ENCODE results near the gene ZNF215. TPM values are rescaled to one million over a fixed set of nuclear protein-coding genes. Genes with fewer than 3 reads are reported as not detected.
"Not testable (repeated sequence)": the region's sequence is repeated elsewhere in the genome, so short reads cannot be mapped to it uniquely, and the experiment has no call there.

ZNF215 gene
- total RNA-seq (2014; rRNA removed; shearing (Covaris generic)): 4.6 and 5.2 TPM in 2 replicates

- peak; percentile 91 for DNase-seq (ENCODE audit: low spot score)
Measured at GRCh38 chr11:6926208-6927029, at the start of gene ZNF215. Gene ZNF215 (plus strand): TSS chr11:6926426. CDS start chr11:6932273, 5,847 bp downstream.

DNA sequence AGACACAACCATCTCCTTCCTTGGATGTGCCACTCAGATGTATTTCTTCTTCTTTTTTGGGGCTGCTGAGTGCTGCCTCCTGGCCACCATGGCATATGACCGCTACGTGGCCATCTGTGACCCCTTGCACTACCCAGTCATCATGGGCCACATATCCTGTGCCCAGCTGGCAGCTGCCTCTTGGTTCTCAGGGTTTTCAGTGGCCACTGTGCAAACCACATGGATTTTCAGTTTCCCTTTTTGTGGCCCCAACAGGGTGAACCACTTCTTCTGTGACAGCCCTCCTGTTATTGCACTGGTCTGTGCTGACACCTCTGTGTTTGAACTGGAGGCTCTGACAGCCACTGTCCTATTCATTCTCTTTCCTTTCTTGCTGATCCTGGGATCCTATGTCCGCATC lies 49.3 kb upstream of the ZNF215 start:
- no peak for DNase-seq (ENCODE audit: low spot score)

DNA sequence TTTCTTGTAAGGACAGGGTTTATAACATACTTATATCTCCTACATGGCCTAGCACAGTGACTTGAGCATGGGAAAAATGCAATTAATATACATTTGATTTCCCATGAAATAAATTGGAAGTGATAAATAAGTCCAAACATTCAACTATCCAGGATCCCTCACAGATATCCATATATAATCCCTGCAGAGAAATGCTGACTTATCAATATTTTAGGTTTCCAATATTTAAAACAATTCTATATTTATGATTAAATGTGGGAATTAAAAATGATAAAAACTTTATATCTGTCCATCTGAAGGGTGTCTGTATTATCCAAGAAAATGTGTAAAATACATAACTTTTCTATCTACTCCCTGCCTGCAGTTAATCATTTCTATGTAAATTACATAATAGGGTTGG lies 43.5 kb upstream of the ZNF215 start:
- no peak for DNase-seq (ENCODE audit: low spot score)

GRCh38 chr11:6887711-6888110 lies 38.5 kb upstream of the ZNF215 start:
- DNase-seq (ENCODE audit: low spot score): not testable (repeated sequence)

GRCh38 chr11:6888830-6889229 lies 37.4 kb upstream of the ZNF215 start:
- DNase-seq (ENCODE audit: low spot score): no peak

DNA sequence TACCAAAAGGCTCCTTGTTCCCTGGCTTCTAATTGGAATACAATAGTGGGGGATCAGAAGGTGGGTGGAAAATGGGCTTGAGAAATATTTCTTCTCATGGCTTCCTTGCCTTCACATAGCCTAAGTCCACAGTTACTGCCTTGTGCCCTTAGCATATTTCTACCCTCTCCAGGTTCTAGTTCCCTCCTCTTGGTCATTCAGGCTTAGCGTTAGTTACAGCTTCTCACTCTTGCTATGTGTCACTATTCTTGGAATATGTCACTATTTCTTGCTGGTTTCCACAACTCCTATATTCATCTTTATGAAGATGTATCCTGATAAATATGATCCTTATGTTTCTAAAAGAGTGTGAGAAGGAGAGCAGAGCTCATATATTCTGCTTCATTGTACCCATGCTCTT lies 36.4 kb upstream of the ZNF215 start:
- DNase-seq (ENCODE audit: low spot score): no peak

GRCh38 chr11:6892400-6892799 lies 33.8 kb upstream of the ZNF215 start, which contains the start of gene OR2D2:
Gene OR2D2 (minus strand): TSS chr11:6892500. CDS start chr11:6892500, 0 bp downstream.
- DNase-seq (ENCODE audit: low spot score): no peak

GRCh38 chr11:6894097-6894496 lies 32.1 kb upstream of the ZNF215 start:
- peak; percentile 16 for DNase-seq (ENCODE audit: low spot score)

- no peak for DNase-seq (ENCODE audit: low spot score)
Measured at GRCh38 chr11:6895010-6895409, 31.2 kb upstream of the ZNF215 start.

DNA sequence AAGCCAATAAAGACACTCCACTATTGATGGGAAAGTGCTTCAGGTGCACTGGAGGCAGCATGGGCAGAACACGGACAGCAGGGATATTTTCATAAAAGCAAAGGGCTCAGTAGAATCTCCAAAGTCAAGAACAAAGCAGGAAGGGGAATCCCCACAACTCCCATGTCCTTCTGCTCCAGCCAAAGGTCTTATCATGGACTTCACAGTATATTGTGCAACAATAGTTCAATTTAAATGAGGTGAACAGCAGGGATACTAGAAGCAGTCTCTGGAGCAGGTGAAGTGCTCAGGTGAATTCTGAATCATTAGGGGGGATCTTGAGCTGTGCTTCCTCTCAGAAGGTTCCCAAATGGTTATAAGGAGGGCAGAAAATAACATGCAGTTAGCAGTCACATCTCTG lies 27.3 kb upstream of the ZNF215 start:
- DNase-seq (ENCODE audit: low spot score): no peak

GRCh38 chr11:6900327-6900999 lies 25.8 kb upstream of the ZNF215 start:
- peak; percentile 24 for DNase-seq (ENCODE audit: low spot score)

- not testable (repeated sequence) for DNase-seq (ENCODE audit: low spot score)
Measured at GRCh38 chr11:6904804-6905203, 21.4 kb upstream of the ZNF215 start.

DNA sequence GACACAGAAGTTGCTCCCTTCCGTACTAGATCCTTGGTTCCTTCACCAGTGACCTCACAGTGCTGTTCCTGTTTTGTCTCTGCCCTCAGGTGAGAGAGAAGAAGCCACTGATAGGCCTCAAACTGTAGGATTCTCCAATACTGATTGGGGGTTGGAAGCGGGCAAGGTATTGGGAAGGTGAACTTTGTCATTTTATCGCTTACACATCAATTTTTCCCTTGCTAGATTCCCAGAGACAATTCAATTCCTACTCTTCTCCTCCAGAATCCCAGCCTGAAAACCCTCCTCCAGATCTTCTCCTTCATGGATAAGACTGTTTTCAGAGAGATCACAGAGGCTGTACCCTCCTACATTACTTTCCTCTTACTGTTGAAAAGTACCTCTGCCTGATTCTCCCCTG lies 14.8 kb upstream of the ZNF215 start:
- DNase-seq (ENCODE audit: low spot score): no peak

- DNase-seq (ENCODE audit: low spot score): no peak
Measured at GRCh38 chr11:6911948-6912347, 14.3 kb upstream of the ZNF215 start.

DNA sequence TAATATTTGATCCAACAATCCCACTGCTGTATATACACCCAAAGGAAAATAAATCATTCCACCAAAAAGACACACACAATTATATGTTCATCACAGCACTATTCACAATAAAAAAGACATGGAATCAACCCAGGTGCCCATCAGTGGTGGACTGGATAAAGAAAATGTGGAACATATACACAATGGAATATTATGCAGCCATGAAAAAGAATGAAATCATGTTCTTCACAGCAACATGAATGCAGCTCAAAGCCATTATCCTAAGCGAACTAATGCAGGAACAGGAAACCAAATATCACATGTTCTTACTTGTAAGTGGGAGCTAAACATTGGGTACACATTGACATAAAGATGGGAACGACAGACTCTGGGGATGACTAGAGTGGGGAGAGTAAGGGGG lies 6.5 kb upstream of the ZNF215 start:
- no peak for DNase-seq (ENCODE audit: low spot score)

DNA sequence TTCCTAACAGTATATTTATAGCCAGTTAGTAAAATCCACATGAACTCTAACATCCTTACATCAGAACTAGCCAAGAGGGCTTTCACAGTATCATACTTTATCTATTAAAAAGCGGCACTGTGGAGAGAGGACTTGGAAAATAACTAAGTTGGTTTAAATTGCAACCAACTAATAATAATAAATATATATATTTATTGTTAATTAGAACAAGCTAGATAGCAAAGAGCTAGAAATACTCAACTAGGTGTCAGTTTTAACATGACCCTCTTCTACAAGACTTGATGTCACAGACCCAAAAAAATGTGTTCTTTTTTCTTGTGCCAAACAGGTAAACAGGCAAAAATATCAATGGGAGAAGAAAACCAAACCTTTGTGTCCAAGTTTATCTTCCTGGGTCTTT lies 5.5 kb upstream of the ZNF215 start, which contains the start of gene OR2D3:
Gene OR2D3, plus strand, starts transcription at position 301 of the 400 bp plus-strand sequence. Its CDS starts 0 bp downstream, at position 301.
- no peak for DNase-seq (ENCODE audit: low spot score)

- no peak for DNase-seq (ENCODE audit: low spot score)
Measured at GRCh38 chr11:6925007-6925577, 1.1 kb upstream of the ZNF215 start.

- no peak for DNase-seq (ENCODE audit: low spot score)
Measured at GRCh38 chr11:6925636-6926207, 504 bp upstream of the ZNF215 start.

- DNase-seq (ENCODE audit: low spot score): peak; percentile 56
Measured at GRCh38 chr11:6927030-6927617, 898 bp downstream of the ZNF215 start.

- no peak for DNase-seq (ENCODE audit: low spot score)
Measured at GRCh38 chr11:6928916-6929315, 2.7 kb downstream of the ZNF215 start.

- no peak for DNase-seq (ENCODE audit: low spot score)
Measured at GRCh38 chr11:6931146-6931713, 5.0 kb downstream of the ZNF215 start.

All from HT-29 (cell line).